CD4-positive, alpha-beta T cell treated with Interferon alpha-2 for 1 hour (primary cell): ENCODE data around the gene CTRB2.

ENCODE experiments used
- DNase-seq, 2 donors: peaks; one replicate each; pipeline ENCODE4 v3.0.0-alpha.2; 2020 to 2022

The CTRB2 gene

GRCh38 chr16:75203667-75204409 lies 3.1 kb downstream of the CTRB2 start:
- no peak for DNase-seq

GRCh38 chr16:75203096-75203495 lies 3.9 kb downstream of the CTRB2 start:
- no peak for DNase-seq

GRCh38 chr16:75202069-75202590 lies 4.8 kb downstream of the CTRB2 start:
- no peak for DNase-seq

- no peak for DNase-seq
Observed at GRCh38 chr16:75198135-75198600, 8.8 kb downstream of the CTRB2 start.

GRCh38 chr16:75197522-75198134 lies 9.3 kb downstream of the CTRB2 start:
- DNase-seq, result no peak

- DNase-seq, result no peak
Observed at GRCh38 chr16:75196836-75197235, 10.1 kb downstream of the CTRB2 start.

- no peak for DNase-seq
Observed at GRCh38 chr16:75195811-75196790, 10.9 kb downstream of the CTRB2 start.

- no peak for DNase-seq
Observed at GRCh38 chr16:75193730-75194444, 13.1 kb downstream of the CTRB2 start.

GRCh38 chr16:75193265-75193650 lies 13.7 kb downstream of the CTRB2 start:
- no peak for DNase-seq

- no peak for DNase-seq
Observed at GRCh38 chr16:75192606-75193264, 14.2 kb downstream of the CTRB2 start.

GRCh38 chr16:75189638-75190245 lies 17.2 kb downstream of the CTRB2 start:
- DNase-seq, result no peak

GRCh38 chr16:75188832-75189477 lies 18.0 kb downstream of the CTRB2 start:
- no peak for DNase-seq

- no peak for DNase-seq
Observed at GRCh38 chr16:75181630-75182029, 25.3 kb downstream of the CTRB2 start.

GRCh38 chr16:75179208-75179607 lies 27.8 kb downstream of the CTRB2 start:
- no peak for DNase-seq

- no peak for DNase-seq
Observed at GRCh38 chr16:75176926-75177325, 30.0 kb downstream of the CTRB2 start.

- DNase-seq, result no peak
Observed at GRCh38 chr16:75175074-75175473, 31.9 kb downstream of the CTRB2 start.

GRCh38 chr16:75172578-75172977 lies 34.4 kb downstream of the CTRB2 start:
- DNase-seq, result no peak

- no peak for DNase-seq
Observed at GRCh38 chr16:75169899-75170405, 37.0 kb downstream of the CTRB2 start.

- DNase-seq, result no peak
Observed at GRCh38 chr16:75160386-75160785, 46.6 kb downstream of the CTRB2 start.
